Measurements from ENCODE around the gene L2HGDH.

GRCh38 chr14:50308363-50308915, 3.6 kb downstream of the L2HGDH start:
- no peak for TF ChIP-seq CTCF (conservative IDR thresholded peaks at IDR 0.05; ENCODE audit: low read depth, low read length)
- no peak for TF ChIP-seq EZH2phosphoT487 (IDR thresholded peaks at IDR 0.05; ENCODE audit: borderline replicate concordance, low read length)
- TF ChIP-seq EZH2 (IDR thresholded peaks at IDR 0.05; ENCODE audit: low read length, unreplicated experiment) = no peak

Data from PC-3 (cell line).